ENCODE measurements around the gene ASTN2.

The ASTN2 gene

GRCh38 chr9:117075636-117076035, 339.2 kb downstream of the ASTN2 start:
- TF ChIP-seq, protein P1, sequence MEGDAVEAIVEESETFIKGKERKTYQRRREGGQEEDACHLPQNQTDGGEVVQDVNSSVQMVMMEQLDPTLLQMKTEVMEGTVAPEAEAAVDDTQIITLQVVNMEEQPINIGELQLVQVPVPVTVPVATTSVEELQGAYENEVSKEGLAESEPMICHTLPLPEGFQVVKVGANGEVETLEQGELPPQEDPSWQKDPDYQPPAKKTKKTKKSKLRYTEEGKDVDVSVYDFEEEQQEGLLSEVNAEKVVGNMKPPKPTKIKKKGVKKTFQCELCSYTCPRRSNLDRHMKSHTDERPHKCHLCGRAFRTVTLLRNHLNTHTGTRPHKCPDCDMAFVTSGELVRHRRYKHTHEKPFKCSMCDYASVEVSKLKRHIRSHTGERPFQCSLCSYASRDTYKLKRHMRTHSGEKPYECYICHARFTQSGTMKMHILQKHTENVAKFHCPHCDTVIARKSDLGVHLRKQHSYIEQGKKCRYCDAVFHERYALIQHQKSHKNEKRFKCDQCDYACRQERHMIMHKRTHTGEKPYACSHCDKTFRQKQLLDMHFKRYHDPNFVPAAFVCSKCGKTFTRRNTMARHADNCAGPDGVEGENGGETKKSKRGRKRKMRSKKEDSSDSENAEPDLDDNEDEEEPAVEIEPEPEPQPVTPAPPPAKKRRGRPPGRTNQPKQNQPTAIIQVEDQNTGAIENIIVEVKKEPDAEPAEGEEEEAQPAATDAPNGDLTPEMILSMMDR (IDR thresholded peaks at IDR 0.05; ENCODE audit: low read depth, low read length, missing control alignments), result no peak
- in situ Hi-C loops (cut with HindIII; ENCODE audit: low pct_ligation_motif_present, low sequenced_read_pairs), result no loop called here
- DNase-seq, result no peak
- Histone ChIP-seq H3K27ac (no peak overlapping the region), H3K27me3 (replicated peaks) (no peaks in the 10 kb centered on the region), H3K36me3 (replicated peaks) (no peaks in the 10 kb centered on the region), H3K4me3 (ENCODE audit: low read depth, low read length) (no peak overlapping the region)

- H3K27ac ChIP-seq, result no peak overlapping the region
- H3K4me3 ChIP-seq (ENCODE audit: low read depth, low read length), result no peak overlapping the region
- in situ Hi-C loops (cut with HindIII; ENCODE audit: low pct_ligation_motif_present, low sequenced_read_pairs), result no loop called here
- TF ChIP-seq, protein P1 (IDR thresholded peaks at IDR 0.05; ENCODE audit: low read depth, low read length, missing control alignments), result no peak
- H3K27me3 ChIP-seq (replicated peaks), result no peaks in the 10 kb centered on the region
- no peak for DNase-seq
- H3K36me3 ChIP-seq (replicated peaks), result no peaks in the 10 kb centered on the region
Observed at GRCh38 chr9:117074784-117075520, 339.9 kb downstream of the ASTN2 start.

DNA sequence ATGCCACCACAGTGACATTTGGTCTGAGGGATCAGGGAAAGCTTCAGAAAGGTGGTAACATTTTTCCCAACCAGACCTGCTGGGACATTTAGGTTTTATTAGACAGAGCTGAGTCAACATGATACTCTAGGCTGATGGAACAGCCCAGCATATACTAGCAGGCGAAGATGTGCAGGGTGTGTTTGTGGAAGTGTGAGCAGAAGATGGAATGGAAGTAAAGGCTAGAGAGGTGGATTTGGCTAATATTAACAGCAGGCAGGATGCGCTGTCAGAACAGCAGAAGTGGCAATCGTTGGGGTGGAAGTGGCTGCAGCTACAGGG, 340.6 kb downstream of the ASTN2 start:
- Histone ChIP-seq H3K36me3 (replicated peaks) (no peaks in the 10 kb centered on the region), H3K27ac (no peak overlapping the region), H3K4me3 (ENCODE audit: low read depth, low read length) (no peak overlapping the region), H3K27me3 (replicated peaks) (no peaks in the 10 kb centered on the region)
- TF ChIP-seq, protein P1 (IDR thresholded peaks at IDR 0.05; ENCODE audit: low read depth, low read length, missing control alignments), result no peak
- in situ Hi-C loops (cut with HindIII; ENCODE audit: low pct_ligation_motif_present, low sequenced_read_pairs), result no loop called here
- no peak for DNase-seq

GRCh38 chr9:117073539-117074341, 341.1 kb downstream of the ASTN2 start:
- H3K27ac ChIP-seq, result no peak overlapping the region
- in situ Hi-C loops (cut with HindIII; ENCODE audit: low pct_ligation_motif_present, low sequenced_read_pairs), result no loop called here
- no peaks in the 10 kb centered on the region for H3K36me3 ChIP-seq (replicated peaks)
- no peaks in the 10 kb centered on the region for H3K27me3 ChIP-seq (replicated peaks)
- TF ChIP-seq, protein P1 (IDR thresholded peaks at IDR 0.05; ENCODE audit: low read depth, low read length, missing control alignments), result peak; percentile 44
- DNase-seq, result peak; percentile 3
- H3K4me3 ChIP-seq (ENCODE audit: low read depth, low read length), result no peak overlapping the region

DNA sequence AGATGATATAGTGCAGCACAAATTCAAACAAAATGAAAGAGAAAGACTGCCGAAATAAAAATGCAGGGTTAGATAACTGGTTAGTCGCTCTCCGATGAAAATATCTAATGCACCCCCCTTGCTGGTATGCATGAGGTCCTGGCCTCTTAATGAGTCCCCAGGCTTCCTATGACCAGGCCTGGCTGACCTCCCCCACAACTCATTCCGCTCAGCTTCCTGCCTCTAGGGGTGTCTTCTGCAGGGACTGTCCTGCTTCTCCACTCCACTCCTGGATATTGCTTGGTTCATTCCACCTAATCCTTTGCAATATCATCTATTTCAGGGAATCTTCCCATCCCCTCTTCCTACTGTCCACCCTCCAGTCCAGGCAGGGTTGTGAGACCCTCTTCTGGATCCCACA, 341.8 kb downstream of the ASTN2 start:
- DNase-seq, result no peak
- H3K4me3 ChIP-seq (ENCODE audit: low read depth, low read length), result no peak overlapping the region
- in situ Hi-C loops (cut with HindIII; ENCODE audit: low pct_ligation_motif_present, low sequenced_read_pairs), result no loop called here
- no peak overlapping the region for H3K27ac ChIP-seq
- TF ChIP-seq, protein P1 (IDR thresholded peaks at IDR 0.05; ENCODE audit: low read depth, low read length, missing control alignments), result no peak
- H3K27me3 ChIP-seq (replicated peaks), result no peaks in the 10 kb centered on the region
- no peaks in the 10 kb centered on the region for H3K36me3 ChIP-seq (replicated peaks)

All from brain microvascular endothelial cell (primary cell).